AML-193 (cell line): Measurements from ENCODE around the gene ZXDC.

Experiments used
- DNase-seq, 2 experiments: peaks; one replicate each; lab custom pipeline; 2025; lab: John Stamatoyannopoulos, UW

Gene ZXDC

GRCh38 chr3:126435456-126436315, 40.0 kb downstream of the ZXDC start:
- DNase-seq: no peak

GRCh38 chr3:126434931-126435411, 40.7 kb downstream of the ZXDC start:
- no peak for DNase-seq

GRCh38 chr3:126434264-126434590, 41.5 kb downstream of the ZXDC start:
- DNase-seq: no peak

- DNase-seq: no peak
These were observed 42.0 kb downstream of the ZXDC start for GRCh38 chr3:126433496-126434263.

- no peak for DNase-seq
These were observed 42.6 kb downstream of the ZXDC start for GRCh38 chr3:126433105-126433430.

- no peak for DNase-seq
These were observed 43.2 kb downstream of the ZXDC start for GRCh38 chr3:126432361-126433104.

- DNase-seq: no peak
These were observed 44.6 kb downstream of the ZXDC start for GRCh38 chr3:126431103-126431534.

GRCh38 chr3:126424751-126425150, 50.9 kb downstream of the ZXDC start:
- no peak for DNase-seq

GRCh38 chr3:126424039-126424717, 51.5 kb downstream of the ZXDC start:
- DNase-seq: no peak

GRCh38 chr3:126423191-126424038, 52.3 kb downstream of the ZXDC start:
- peak; percentile 10 to 44 for DNase-seq

- no peak for DNase-seq
These were observed 53.1 kb downstream of the ZXDC start for GRCh38 chr3:126422571-126423091.

GRCh38 chr3:126422121-126422520, 53.6 kb downstream of the ZXDC start:
- no peak for DNase-seq

GRCh38 chr3:126421573-126422119, 54.0 kb downstream of the ZXDC start:
- no peak for DNase-seq

GRCh38 chr3:126419886-126420786, 55.6 kb downstream of the ZXDC start:
- DNase-seq: no peak

GRCh38 chr3:126419151-126419703, 56.5 kb downstream of the ZXDC start:
- DNase-seq: no peak

GRCh38 chr3:126418661-126419131, 57.0 kb downstream of the ZXDC start:
- DNase-seq: no peak

- DNase-seq: no peak
These were observed 57.6 kb downstream of the ZXDC start for GRCh38 chr3:126417981-126418530.

GRCh38 chr3:126417515-126417914, 58.2 kb downstream of the ZXDC start:
- no peak for DNase-seq

GRCh38 chr3:126416943-126417342, 58.7 kb downstream of the ZXDC start:
- DNase-seq: no peak
